ENCODE measurements around the gene SMIM28.

Gene SMIM28

GRCh38 chr6:138372711-138373463, 4.8 kb upstream of the SMIM28 start:
- no peak for DNase-seq (ENCODE audit: low read depth in 1 of 2, low spot score in 1 of 2)

GRCh38 chr6:138374230-138374629, 3.5 kb upstream of the SMIM28 start:
- no peak for DNase-seq (ENCODE audit: low read depth in 1 of 2, low spot score in 1 of 2)

GRCh38 chr6:138374815-138375214, 2.9 kb upstream of the SMIM28 start:
- DNase-seq (ENCODE audit: low read depth in 1 of 2, low spot score in 1 of 2), result no peak

- DNase-seq (ENCODE audit: low read depth in 1 of 2, low spot score in 1 of 2), result no peak
Observed at GRCh38 chr6:138377042-138377441, 663 bp upstream of the SMIM28 start.

GRCh38 chr6:138378463-138378862, 758 bp downstream of the SMIM28 start:
- no peak for DNase-seq (ENCODE audit: low read depth in 1 of 2, low spot score in 1 of 2)

- no peak for DNase-seq (ENCODE audit: low read depth in 1 of 2, low spot score in 1 of 2)
Observed at GRCh38 chr6:138382498-138383265, 5.0 kb downstream of the SMIM28 start.

- DNase-seq (ENCODE audit: low read depth in 1 of 2, low spot score in 1 of 2), result no peak
Observed at GRCh38 chr6:138383776-138384175, 6.1 kb downstream of the SMIM28 start.

- DNase-seq (ENCODE audit: low read depth in 1 of 2, low spot score in 1 of 2), result no peak
Observed at GRCh38 chr6:138386897-138387296, 9.2 kb downstream of the SMIM28 start.

GRCh38 chr6:138387577-138388368, 10.1 kb downstream of the SMIM28 start:
- no peak for DNase-seq (ENCODE audit: low read depth in 1 of 2, low spot score in 1 of 2)

GRCh38 chr6:138389551-138389950, 11.8 kb downstream of the SMIM28 start:
- no peak for DNase-seq (ENCODE audit: low read depth in 1 of 2, low spot score in 1 of 2)

- DNase-seq (ENCODE audit: low read depth in 1 of 2, low spot score in 1 of 2), result no peak
Observed at GRCh38 chr6:138393871-138394783, 16.4 kb downstream of the SMIM28 start.

- DNase-seq (ENCODE audit: low read depth in 1 of 2, low spot score in 1 of 2), result no peak
Observed at GRCh38 chr6:138396709-138397108, 19.0 kb downstream of the SMIM28 start.

- no peak for DNase-seq (ENCODE audit: low read depth in 1 of 2, low spot score in 1 of 2)
Observed at GRCh38 chr6:138397128-138398122, 19.7 kb downstream of the SMIM28 start.

- no peak for DNase-seq (ENCODE audit: low read depth in 1 of 2, low spot score in 1 of 2)
Observed at GRCh38 chr6:138400326-138400725, 22.6 kb downstream of the SMIM28 start.

- no peak for DNase-seq (ENCODE audit: low read depth in 1 of 2, low spot score in 1 of 2)
Observed at GRCh38 chr6:138401960-138402837, 24.5 kb downstream of the SMIM28 start.

- no peak for DNase-seq (ENCODE audit: low read depth in 1 of 2, low spot score in 1 of 2)
Observed at GRCh38 chr6:138402838-138403187, 25.1 kb downstream of the SMIM28 start.

GRCh38 chr6:138403324-138403800, 25.7 kb downstream of the SMIM28 start:
- peak in 1 of 2 donors; percentile 9 for DNase-seq (ENCODE audit: low read depth in 1 of 2, low spot score in 1 of 2)
